DND-41 (cell line): ENCODE data around the gene FPR2.

Experiments used
- ATAC-seq: fragments of 200-7000 bp; cut with Tn5 transposase; 3 replicates; pipeline ENCODE4 v1.9.1; 2021; ENCODE audit warnings: low read depth; ENCODE audit not compliant: insufficient read depth
- DNase-seq: peaks from one replicate; pipeline ENCODE4 v3.0.0-alpha.2; 2020
- H2AFZ ChIP-seq: 2 replicates; pipeline ENCODE4 v1.6.0; 2012; ENCODE audit warnings: low read depth, low read length
- H3K27ac ChIP-seq: 2 replicates; pipeline ENCODE4 v1.5.1; 2012; ENCODE audit warnings: low read length, inconsistent platforms
- H3K27me3 ChIP-seq: fragments of 200-600 bp; sonication (generic); 2 replicates; pipeline ENCODE4 v1.6.0; 2012; ENCODE audit warnings: low read length, mild to moderate bottlenecking, inconsistent platforms; ENCODE audit not compliant: insufficient read depth, poor library complexity
- H3K36me3 ChIP-seq: 2 replicates; pipeline ENCODE4 v1.5.1; 2012; ENCODE audit warnings: low read length, inconsistent platforms; ENCODE audit not compliant: insufficient read depth
- H3K4me1 ChIP-seq: 2 replicates; pipeline ENCODE4 v1.5.1; 2012; ENCODE audit warnings: mild to moderate bottlenecking, low read length; ENCODE audit not compliant: insufficient read depth
- H3K4me2 ChIP-seq: 2 replicates; pipeline ENCODE4 v1.6.0; 2012; ENCODE audit warnings: mild to moderate bottlenecking, moderate library complexity, low read length, inconsistent platforms; ENCODE audit not compliant: insufficient read depth
- H3K4me3 ChIP-seq, 2 experiments: fragments of 200-600 bp in 1 of 2; shearing (Covaris generic) in 1 of 2; 2 replicates each; pipeline ENCODE4 v1.5.1; 2012 to 2016; ENCODE audit warnings: inconsistent platforms in 2 of 2, low read length in 2 of 2, mild to moderate bottlenecking in 2 of 2, low read depth in 1 of 2, moderate library complexity in 1 of 2
- H3K79me2 ChIP-seq: 2 replicates; pipeline ENCODE4 v1.6.0; 2012; ENCODE audit warnings: low read length, inconsistent platforms; ENCODE audit not compliant: insufficient read depth
- H3K9ac ChIP-seq: 2 replicates; pipeline ENCODE4 v1.6.0; 2012; ENCODE audit warnings: low read depth, mild to moderate bottlenecking, inconsistent platforms, low read length, moderate library complexity
- H3K9me3 ChIP-seq: 2 replicates; pipeline ENCODE4 v1.5.1; 2012; ENCODE audit warnings: low read length, moderate library complexity, mild to moderate bottlenecking, inconsistent platforms; ENCODE audit not compliant: insufficient read depth, severe bottlenecking
- H4K20me1 ChIP-seq: 2 replicates; pipeline ENCODE4 v1.6.0; 2012; ENCODE audit warnings: low read length; ENCODE audit not compliant: insufficient read depth
- EZH2 ChIP-seq: IDR thresholded peaks from 3 replicates; pipeline ENCODE4 v1.6.1; 2012; ENCODE audit warnings: borderline replicate concordance, low read depth, mild to moderate bottlenecking, moderate library complexity, low read length, inconsistent platforms; ENCODE audit not compliant: severe bottlenecking
- TF ChIP-seq, protein P1 (sequence below): IDR thresholded peaks from 2 replicates; pipeline ENCODE4 v1.5.1; 2012; ENCODE audit warnings: borderline replicate concordance, low read length, moderate library complexity, mild to moderate bottlenecking; ENCODE audit not compliant: poor library complexity, severe bottlenecking; ENCODE audit errors: extremely low read depth

The FPR2 gene

DNA sequence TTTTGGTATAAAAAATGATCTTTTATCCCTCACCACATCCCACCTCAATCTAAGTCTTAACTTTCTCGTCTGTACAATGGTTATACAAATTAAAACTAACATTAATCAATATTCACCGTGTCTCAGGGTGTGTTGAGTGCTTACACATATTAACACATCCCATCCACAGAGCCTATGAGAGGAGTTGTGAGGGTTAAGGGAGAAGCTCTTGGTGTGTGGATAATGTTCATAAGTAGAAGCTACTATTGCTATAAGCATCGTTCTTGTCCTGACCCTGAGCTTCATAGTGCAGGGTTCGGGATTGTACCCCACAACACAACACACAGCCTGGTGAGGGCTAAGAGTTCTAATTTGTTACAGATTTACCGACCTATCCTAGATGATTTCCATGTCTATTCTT lies 36.5 kb downstream of the FPR2 start:
- no peaks in the 10 kb centered on the region for H3K27me3 ChIP-seq
- H3K79me2 ChIP-seq = no peaks in the 10 kb centered on the region
- no peak overlapping the region for H2AFZ ChIP-seq
- no peak overlapping the region for H3K27ac ChIP-seq
- DNase-seq (no peak), ATAC-seq (no peak)
- no peaks in the 10 kb centered on the region for H3K36me3 ChIP-seq
- H3K9me3 ChIP-seq = no peaks in the 10 kb centered on the region
- H3K9ac ChIP-seq = no peak overlapping the region
- no peaks in the 10 kb centered on the region for H4K20me1 ChIP-seq
- peaks cover 9% of the 10 kb centered on the region for H3K4me1 ChIP-seq
- no peak overlapping the region for H3K4me3 ChIP-seq
- no peak overlapping the region for H3K4me2 ChIP-seq
- TF ChIP-seq, protein P1, sequence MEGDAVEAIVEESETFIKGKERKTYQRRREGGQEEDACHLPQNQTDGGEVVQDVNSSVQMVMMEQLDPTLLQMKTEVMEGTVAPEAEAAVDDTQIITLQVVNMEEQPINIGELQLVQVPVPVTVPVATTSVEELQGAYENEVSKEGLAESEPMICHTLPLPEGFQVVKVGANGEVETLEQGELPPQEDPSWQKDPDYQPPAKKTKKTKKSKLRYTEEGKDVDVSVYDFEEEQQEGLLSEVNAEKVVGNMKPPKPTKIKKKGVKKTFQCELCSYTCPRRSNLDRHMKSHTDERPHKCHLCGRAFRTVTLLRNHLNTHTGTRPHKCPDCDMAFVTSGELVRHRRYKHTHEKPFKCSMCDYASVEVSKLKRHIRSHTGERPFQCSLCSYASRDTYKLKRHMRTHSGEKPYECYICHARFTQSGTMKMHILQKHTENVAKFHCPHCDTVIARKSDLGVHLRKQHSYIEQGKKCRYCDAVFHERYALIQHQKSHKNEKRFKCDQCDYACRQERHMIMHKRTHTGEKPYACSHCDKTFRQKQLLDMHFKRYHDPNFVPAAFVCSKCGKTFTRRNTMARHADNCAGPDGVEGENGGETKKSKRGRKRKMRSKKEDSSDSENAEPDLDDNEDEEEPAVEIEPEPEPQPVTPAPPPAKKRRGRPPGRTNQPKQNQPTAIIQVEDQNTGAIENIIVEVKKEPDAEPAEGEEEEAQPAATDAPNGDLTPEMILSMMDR = no peak
- TF ChIP-seq EZH2 = no peak

DNA sequence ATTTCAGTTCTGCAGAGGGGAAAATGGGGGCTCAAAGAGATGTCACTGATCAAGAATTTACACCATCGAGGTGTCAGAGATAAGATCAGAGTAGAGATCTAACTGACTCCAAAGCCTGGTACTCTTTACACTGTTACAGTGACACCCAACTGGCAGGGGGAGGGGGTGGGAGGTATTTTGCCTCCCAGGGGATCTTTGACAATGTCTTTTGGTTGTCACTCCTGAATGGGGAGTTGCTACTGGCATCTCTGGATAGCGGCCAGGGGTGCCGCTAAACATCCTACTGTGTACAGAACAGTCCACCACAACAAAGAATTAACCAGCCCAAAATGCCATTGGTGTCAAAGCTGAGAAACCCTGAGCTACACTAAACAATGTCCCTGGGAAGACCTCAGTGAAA lies 37.1 kb downstream of the FPR2 start:
- no peak overlapping the region for H3K4me3 ChIP-seq
- no peaks in the 10 kb centered on the region for H3K27me3 ChIP-seq
- H3K4me1 ChIP-seq = peaks cover 9% of the 10 kb centered on the region
- no peak overlapping the region for H2AFZ ChIP-seq
- no peak overlapping the region for H3K9ac ChIP-seq
- no peak for TF ChIP-seq EZH2
- TF ChIP-seq, protein P1 = no peak
- no peaks in the 10 kb centered on the region for H3K9me3 ChIP-seq
- ATAC-seq (no peak), DNase-seq (no peak)
- H3K27ac ChIP-seq = no peak overlapping the region
- no peaks in the 10 kb centered on the region for H3K36me3 ChIP-seq
- no peak overlapping the region for H3K4me2 ChIP-seq
- H3K79me2 ChIP-seq = no peaks in the 10 kb centered on the region
- H4K20me1 ChIP-seq = no peaks in the 10 kb centered on the region

DNA sequence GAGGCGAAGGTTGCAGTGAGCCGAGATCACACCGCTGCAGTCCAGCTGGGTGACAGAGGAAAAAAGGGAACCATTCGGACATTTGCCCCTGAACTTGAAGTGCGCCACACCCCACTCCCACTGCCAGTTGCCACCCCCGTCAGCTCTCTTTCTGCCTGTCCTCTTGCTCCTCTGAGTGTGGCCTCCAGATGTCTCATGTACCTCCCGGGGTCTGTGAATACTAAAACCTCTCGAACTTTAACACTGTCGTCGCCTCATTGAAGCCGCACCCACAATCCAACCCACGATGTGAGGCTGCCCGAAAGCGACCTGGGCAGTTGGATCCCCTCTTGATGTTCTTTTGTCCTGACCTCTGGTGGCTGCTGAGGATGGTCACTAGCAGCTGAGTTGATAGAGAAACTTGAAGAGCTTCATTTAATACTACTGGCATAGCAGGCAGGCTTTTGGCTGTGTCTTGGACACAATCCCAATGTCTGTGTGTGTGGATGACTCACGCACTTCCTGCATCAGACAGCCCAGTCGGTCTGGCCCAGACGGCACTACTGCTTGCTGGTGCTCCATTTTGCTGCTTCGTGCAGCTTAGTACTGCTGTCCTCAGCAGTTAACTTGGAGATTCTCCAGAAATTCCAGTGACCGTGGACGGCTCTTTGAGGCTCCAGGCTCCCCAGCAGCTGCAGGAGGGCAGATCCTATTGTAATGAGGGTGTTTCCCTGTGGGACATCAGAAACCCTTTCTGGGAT lies 38.2 kb downstream of the FPR2 start:
- H3K27ac ChIP-seq = no peak overlapping the region
- DNase-seq = no peak

More for the DNA sequence above, 38.2 kb downstream of the FPR2 start:
- Histone ChIP-seq H2AFZ (no peak overlapping the region), H4K20me1 (no peaks in the 10 kb centered on the region), H3K4me2 (no peak overlapping the region), H3K79me2 (no peaks in the 10 kb centered on the region), H3K4me1 (peaks cover 9% of the 10 kb centered on the region), H3K36me3 (no peaks in the 10 kb centered on the region), H3K9me3 (no peaks in the 10 kb centered on the region), H3K4me3 (no peak overlapping the region), H3K9ac (no peak overlapping the region), H3K27me3 (no peaks in the 10 kb centered on the region)
- TF ChIP-seq EZH2 = no peak
- TF ChIP-seq, protein P1 = no peak
- ATAC-seq = 0 out of 3 replicates have a peak, but pooled peaks have one; percentile 42
